Upper lobe of left lung (tissue), 4 donors: ENCODE measurements around the gene CAB39.

ENCODE experiments used
- CTCF ChIP-seq, 6 experiments: fragments of 450-650 bp in 4 of 6; fragments of 200-600 bp in 2 of 6; sonication (generic) in 2 of 6; IDR thresholded peaks; one replicate each; pipeline ENCODE4 v1.5.1; 2016 to 2019; ENCODE audit warnings: antibody characterized with exemption in 6 of 6
- EP300 ChIP-seq, 4 donors: sonication (generic); formaldehyde crosslinking; IDR thresholded peaks; one replicate each; pipeline ENCODE4 v1.5.1; 2017; ENCODE audit warnings: antibody characterized with exemption in 4 of 4, control low read depth in 2 of 4

- TF ChIP-seq CTCF (IDR thresholded peaks at IDR 0.05) (no peak), EP300 (IDR thresholded peaks at IDR 0.05) (no peak)
These were observed 85.2 kb downstream of the CAB39 start for GRCh38 chr2:230797515-230798495.
